Measurements from ENCODE around the gene CRISP1.

DNA sequence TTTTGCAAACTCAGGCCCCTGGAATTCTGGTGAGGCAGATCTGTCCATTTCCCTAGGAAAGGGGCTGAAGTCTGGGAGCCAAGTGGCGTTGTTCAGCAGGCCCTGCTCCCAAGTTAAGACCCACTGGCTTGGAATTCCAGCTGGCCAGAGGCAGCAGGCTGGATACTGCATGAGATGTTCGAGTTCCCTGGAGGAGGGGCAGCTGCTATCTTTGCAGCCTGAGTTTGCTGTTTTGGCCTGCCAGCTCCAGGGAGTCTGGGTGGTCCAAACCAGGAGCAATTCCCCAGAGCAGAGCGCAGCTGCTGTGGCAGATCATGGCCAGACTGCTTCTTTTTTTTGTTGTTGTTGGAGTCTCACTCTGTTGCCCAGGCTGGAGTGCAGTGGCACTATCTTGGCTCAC lies 61.1 kb downstream of the CRISP1 start:
- TF ChIP-seq POLR2A (IDR thresholded peaks at IDR 0.05; ENCODE audit: low read length) (no peak), GATA1 (IDR thresholded peaks at IDR 0.05; ENCODE audit: low read depth, low read length) (no peak)

Measured in erythroblast (primary cell).